UCSD-AML1 (cell line): ENCODE results near the gene EFCAB3.
"Not testable (repeated sequence)": the region's sequence is repeated elsewhere in the genome, so short reads cannot be mapped to it uniquely, and the experiment has no call there.

Source experiments
- DNase-seq: peaks from one replicate; lab custom pipeline; 2025; ENCODE audit not compliant: unreplicated experiment; lab: John Stamatoyannopoulos, UW

Gene EFCAB3

GRCh38 chr17:62464422-62464821 lies 84.1 kb downstream of the EFCAB3 start:
- not testable (repeated sequence) for DNase-seq

DNA sequence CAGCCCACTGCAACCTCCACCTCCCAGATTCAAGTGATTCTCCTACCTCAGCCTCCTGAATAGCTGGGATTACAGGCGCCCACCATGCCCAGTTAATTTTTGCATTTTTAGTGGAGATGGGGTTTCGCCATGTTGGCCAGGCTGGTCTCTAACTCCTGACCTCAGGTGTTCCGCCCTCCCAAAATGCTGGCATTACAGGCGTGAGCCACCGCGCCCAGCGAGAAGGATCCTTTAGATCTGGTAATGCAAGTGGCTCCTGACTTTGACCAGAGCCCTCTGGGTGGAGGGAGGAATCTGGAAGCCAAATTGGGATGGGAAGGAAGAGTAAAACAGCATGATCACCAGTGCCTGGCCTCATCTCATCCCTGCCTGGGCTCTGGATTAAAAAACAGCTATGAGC lies 84.9 kb downstream of the EFCAB3 start:
- DNase-seq = not testable (repeated sequence)
